ENCODE data around the gene IFI27.

IFI27 gene

DNA sequence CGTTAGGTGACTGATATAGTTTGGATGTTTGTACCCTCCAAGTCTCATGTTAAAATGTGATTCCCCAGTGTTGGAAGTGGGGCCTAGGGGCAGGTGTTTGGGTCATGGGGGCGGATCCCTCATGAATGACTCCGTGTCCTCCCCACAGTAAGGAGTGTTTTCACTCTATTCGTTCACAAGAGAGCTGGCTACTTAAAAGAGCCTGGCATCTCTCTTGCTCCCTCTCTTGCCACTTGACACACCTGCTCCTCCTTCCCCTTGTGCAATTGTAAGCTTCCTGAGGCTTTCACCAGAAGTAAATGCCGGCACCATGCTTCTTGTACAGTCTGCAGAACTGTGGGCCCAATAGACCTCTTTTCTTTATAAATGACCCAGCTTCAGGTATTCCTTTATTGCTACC is 16.3 kb downstream of the IFI27 start:
- no peak overlapping the region for H3K4me3 ChIP-seq (ENCODE audit: control insufficient read depth, low read depth, low read length)
- TF ChIP-seq CTCF (IDR thresholded peaks at IDR 0.05; ENCODE audit: control insufficient read depth, insufficient read depth, low read depth, low read length, missing control alignments) = no peak
- no peak for DNase-seq (ENCODE audit: low read depth)

- no peak overlapping the region for H3K4me3 ChIP-seq (ENCODE audit: control insufficient read depth, low read depth, low read length)
- no peak for TF ChIP-seq CTCF (IDR thresholded peaks at IDR 0.05; ENCODE audit: control insufficient read depth, insufficient read depth, low read depth, low read length, missing control alignments)
- no peak for DNase-seq (ENCODE audit: low read depth)
Measured at GRCh38 chr14:94127330-94127729, 16.8 kb downstream of the IFI27 start.

- H3K4me3 ChIP-seq (ENCODE audit: control insufficient read depth, low read depth, low read length) = peak overlapping the region; percentile 78
- no peak for TF ChIP-seq CTCF (IDR thresholded peaks at IDR 0.05; ENCODE audit: control insufficient read depth, insufficient read depth, low read depth, low read length, missing control alignments)
- DNase-seq (ENCODE audit: low read depth) = no peak
Measured at GRCh38 chr14:94128216-94128839, 17.8 kb downstream of the IFI27 start.

DNA sequence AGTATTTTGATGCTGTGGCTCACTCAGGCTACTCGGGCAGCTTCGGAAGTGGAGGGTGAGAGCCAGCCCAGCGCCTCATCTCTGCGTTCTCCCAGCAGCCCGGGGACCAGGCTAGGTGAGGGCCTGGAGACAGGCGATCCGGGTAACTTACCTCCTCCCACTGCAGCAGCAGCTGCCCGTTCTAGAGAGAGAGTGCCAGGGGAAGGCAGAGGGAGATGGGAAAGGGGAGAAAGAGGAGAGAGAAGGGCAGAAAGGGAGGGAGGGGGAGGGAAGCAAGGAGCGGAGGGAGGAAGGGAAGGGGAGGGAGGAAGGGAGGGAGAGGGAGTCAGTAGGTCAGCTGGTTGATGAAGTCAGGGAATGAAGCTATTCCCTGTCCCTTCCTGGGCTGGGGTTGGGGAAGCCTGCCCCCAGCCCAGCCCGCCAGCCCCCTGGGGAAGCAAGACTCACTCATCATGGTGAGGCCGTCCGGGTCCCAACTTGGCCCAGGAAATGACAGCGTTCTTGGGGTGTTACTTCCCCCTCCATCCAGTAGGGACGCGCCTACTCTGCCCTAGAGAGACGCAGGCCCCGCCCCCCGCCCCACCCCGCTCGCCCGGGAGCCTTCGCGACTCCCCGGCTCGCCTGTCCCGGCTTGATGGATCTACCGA is 18.7 kb downstream of the IFI27 start, which contains the start of gene IFI27L2:
Gene IFI27L2 (minus strand): TSS at position 494 of the 647 bp plus-strand sequence. CDS start 40 bp downstream, at position 454.
- TF ChIP-seq CTCF (IDR thresholded peaks at IDR 0.05; ENCODE audit: control insufficient read depth, insufficient read depth, low read depth, low read length, missing control alignments) = peak; percentile 33
- H3K4me3 ChIP-seq (ENCODE audit: control insufficient read depth, low read depth, low read length) = peak within 1 kb of the TSS; percentile 78
- no peak for DNase-seq (ENCODE audit: low read depth)

- no peak for DNase-seq (ENCODE audit: low read depth)
- no peak for TF ChIP-seq CTCF (IDR thresholded peaks at IDR 0.05; ENCODE audit: control insufficient read depth, insufficient read depth, low read depth, low read length, missing control alignments)
- H3K4me3 ChIP-seq (ENCODE audit: control insufficient read depth, low read depth, low read length) = peak overlapping the region; percentile 78
Measured at GRCh38 chr14:94129758-94130414, 19.4 kb downstream of the IFI27 start.

DNA sequence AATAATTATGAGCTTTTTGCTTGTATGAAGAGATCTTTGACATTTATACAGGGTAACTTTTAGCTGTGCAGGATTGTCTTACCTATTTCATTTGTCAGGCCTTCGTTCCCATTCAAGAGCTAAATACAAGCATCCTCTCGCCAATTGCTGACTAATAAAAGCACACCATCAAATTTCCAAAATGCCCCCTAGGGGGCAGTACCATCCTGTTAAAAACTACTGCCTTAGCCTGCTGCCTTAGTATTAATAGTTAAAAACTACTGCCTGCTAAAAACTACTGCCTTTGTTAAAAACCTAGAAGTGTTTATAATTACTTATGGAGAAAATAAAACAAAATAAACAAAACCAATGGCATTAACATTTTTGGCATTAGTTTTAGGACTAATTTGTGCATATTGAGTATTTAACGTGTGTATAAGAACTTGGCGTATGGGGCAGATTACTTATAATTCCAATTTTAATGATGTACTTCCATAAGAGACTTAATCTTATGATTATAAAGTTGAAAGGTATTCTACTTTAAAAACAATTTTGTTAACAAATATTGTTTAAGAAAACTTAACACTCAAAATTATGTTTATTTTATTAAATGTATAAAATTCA is 21.9 kb downstream of the IFI27 start:
- H3K4me3 ChIP-seq (ENCODE audit: control insufficient read depth, low read depth, low read length) = no peak overlapping the region
- DNase-seq (ENCODE audit: low read depth) = no peak
- TF ChIP-seq CTCF (IDR thresholded peaks at IDR 0.05; ENCODE audit: control insufficient read depth, insufficient read depth, low read depth, low read length, missing control alignments) = peak; percentile 77

All from AG09309 (cell line).